ENCODE data around the gene SLC40A1. TPM values are rescaled to one million over a fixed set of nuclear protein-coding genes. Genes with fewer than 3 reads are reported as not detected.

SLC40A1 gene
- total and polyA plus RNA-seq, 2 donors (not counting 3 experiments of a cell fraction or from before 2014, with no cell fraction given), result 8.5 to 15.1 TPM

DNA sequence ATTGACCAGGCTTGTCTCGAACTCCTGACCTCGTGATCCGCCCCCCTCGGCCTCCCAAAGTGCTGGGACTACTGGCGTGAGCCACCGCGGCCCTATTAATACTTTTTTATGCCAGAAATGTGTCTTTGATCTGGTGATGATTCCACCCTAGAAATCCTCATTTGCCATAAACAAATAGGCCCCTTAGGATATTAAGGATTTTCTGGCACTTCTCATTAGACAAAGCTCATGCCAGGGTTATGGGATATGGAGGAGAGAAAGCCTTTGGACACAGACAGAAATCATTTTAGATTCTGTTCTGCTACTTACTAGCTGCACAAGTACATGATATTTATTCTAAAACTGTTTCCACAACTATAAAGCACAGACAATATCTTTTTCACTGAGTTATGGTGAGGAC is 24.1 kb downstream of the SLC40A1 start:
- no peaks in the 10 kb centered on the region for H3K9me3 ChIP-seq (replicated peaks; ENCODE audit: control insufficient read depth, insufficient read depth, low read length)
- DNase-seq (ENCODE audit: low read depth, low spot score) (no peak), FAIRE-seq (no peak)
- dilution Hi-C loops (cut with MboI; ENCODE audit: extremely low pct_ligation_motif_present, low sequenced_read_pairs) (no loop called here), intact Hi-C loops (cut with micrococcal nuclease) (no loop called here)
- no peaks in the 10 kb centered on the region for H3K79me2 ChIP-seq (ENCODE audit: control insufficient read depth, insufficient read depth, low read length)
- no peak overlapping the region for H3K9ac ChIP-seq (replicated peaks; ENCODE audit: extremely low read depth, insufficient read depth, low read length)
- peaks cover 0 to 2% of the 10 kb centered on the region in 2 experiments for H3K36me3 ChIP-seq (ENCODE audit: control insufficient read depth in 2 of 2, extremely low read depth in 1 of 2, insufficient read depth in 2 of 2, low read length in 2 of 2)
- no TSS peak for BruUV-seq (replicated peaks)
- CTCF ChIA-PET, result interaction anchor here (1.0 kb wide), 1 partner anchor 8 kb away, joined by 3 read pairs; no protein-coding TSS in a partner anchor
- no peak overlapping the region for H2AFZ ChIP-seq (ENCODE audit: low read depth, low read length)
- H4K20me1 ChIP-seq (replicated peaks; ENCODE audit: control insufficient read depth, extremely low read depth, insufficient read depth, low read length), result no peaks in the 10 kb centered on the region
- H3K27me3 ChIP-seq (ENCODE audit: control insufficient read depth in 2 of 2, insufficient read depth in 2 of 2, low read length in 2 of 2), result no peaks in the 10 kb centered on the region
- H3K27ac ChIP-seq (ENCODE audit: insufficient read depth, low read depth, low read length), result no peak overlapping the region
- peaks cover 9% of the 10 kb centered on the region for H3K4me1 ChIP-seq (ENCODE audit: control insufficient read depth, extremely low read depth, insufficient read depth, low read length)
- no peaks in the 10 kb centered on the region for H3K9me1 ChIP-seq (replicated peaks; ENCODE audit: control insufficient read depth, extremely low read depth, insufficient read depth, low read length)
- no peak for TF ChIP-seq MYC (IDR thresholded peaks at IDR 0.05; ENCODE audit: low read depth, low read length)
- TF ChIP-seq, protein P1, sequence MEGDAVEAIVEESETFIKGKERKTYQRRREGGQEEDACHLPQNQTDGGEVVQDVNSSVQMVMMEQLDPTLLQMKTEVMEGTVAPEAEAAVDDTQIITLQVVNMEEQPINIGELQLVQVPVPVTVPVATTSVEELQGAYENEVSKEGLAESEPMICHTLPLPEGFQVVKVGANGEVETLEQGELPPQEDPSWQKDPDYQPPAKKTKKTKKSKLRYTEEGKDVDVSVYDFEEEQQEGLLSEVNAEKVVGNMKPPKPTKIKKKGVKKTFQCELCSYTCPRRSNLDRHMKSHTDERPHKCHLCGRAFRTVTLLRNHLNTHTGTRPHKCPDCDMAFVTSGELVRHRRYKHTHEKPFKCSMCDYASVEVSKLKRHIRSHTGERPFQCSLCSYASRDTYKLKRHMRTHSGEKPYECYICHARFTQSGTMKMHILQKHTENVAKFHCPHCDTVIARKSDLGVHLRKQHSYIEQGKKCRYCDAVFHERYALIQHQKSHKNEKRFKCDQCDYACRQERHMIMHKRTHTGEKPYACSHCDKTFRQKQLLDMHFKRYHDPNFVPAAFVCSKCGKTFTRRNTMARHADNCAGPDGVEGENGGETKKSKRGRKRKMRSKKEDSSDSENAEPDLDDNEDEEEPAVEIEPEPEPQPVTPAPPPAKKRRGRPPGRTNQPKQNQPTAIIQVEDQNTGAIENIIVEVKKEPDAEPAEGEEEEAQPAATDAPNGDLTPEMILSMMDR (IDR thresholded peaks at IDR 0.05; ENCODE audit: extremely low read depth in 1 of 2, insufficient read depth in 1 of 2, low read depth in 1 of 2, low read length in 2 of 2), result no peak
- TF ChIP-seq, protein P2, sequence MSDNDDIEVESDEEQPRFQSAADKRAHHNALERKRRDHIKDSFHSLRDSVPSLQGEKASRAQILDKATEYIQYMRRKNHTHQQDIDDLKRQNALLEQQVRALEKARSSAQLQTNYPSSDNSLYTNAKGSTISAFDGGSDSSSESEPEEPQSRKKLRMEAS (IDR thresholded peaks at IDR 0.05; ENCODE audit: insufficient read depth, insufficient read length), result no peak
- TF ChIP-seq FOS (IDR thresholded peaks at IDR 0.05; ENCODE audit: borderline replicate concordance, insufficient read depth, low read length), result no peak
- TF ChIP-seq EZH2 (IDR thresholded peaks at IDR 0.05; ENCODE audit: borderline replicate concordance, low read depth, low read length, severe bottlenecking), result no peak
- no peak for TF ChIP-seq POLR2A (IDR thresholded peaks at IDR 0.05; ENCODE audit: low read depth, low read length)
- no peak for TF ChIP-seq JUN (IDR thresholded peaks at IDR 0.05; ENCODE audit: borderline replicate concordance, insufficient read depth, insufficient read length, low read depth)
- TF ChIP-seq GATA2 (IDR thresholded peaks at IDR 0.05; ENCODE audit: insufficient read depth, insufficient read length, low read depth, low read length), result no peak
- no peak for TF ChIP-seq POLR2AphosphoS5 (IDR thresholded peaks at IDR 0.05; ENCODE audit: insufficient read depth, low read depth, low read length)
- POLR2A ChIA-PET, result no interaction called here
- H3K4me3 ChIP-seq (replicated peaks in 1 of 3; ENCODE audit: insufficient read depth in 1 of 3, low read depth in 1 of 3, low read length in 3 of 3), result no peak overlapping the region
- H3K4me2 ChIP-seq (ENCODE audit: insufficient read depth, low read length), result no peak overlapping the region
